Fibroblast of villous mesenchyme (primary cell): ENCODE measurements around the gene MAML2. TPM values are rescaled to one million over a fixed set of nuclear protein-coding genes. Genes with fewer than 3 reads are reported as not detected.

Experiments used
- DNase-seq: peaks from one replicate; pipeline ENCODE4 v3.0.0-alpha.2; 2010; ENCODE audit warnings: low read depth
- H3K4me3 ChIP-seq: 2 replicates; pipeline ENCODE4 v1.5.1; 2011; ENCODE audit warnings: low read depth, mild to moderate bottlenecking, low read length
- CTCF ChIP-seq: IDR thresholded peaks from 2 replicates; pipeline ENCODE4 v1.5.1; 2012; ENCODE audit warnings: low read depth, mild to moderate bottlenecking, low read length; ENCODE audit not compliant: insufficient read depth
- total RNA-seq: library from RNA; depleted of rRNA; stranded (reverse); fragments of >200 nt; gene quantifications from 2 replicates; pipeline ENCODE4 v1.2.3, GENCODE V29; 2012

MAML2 gene
- total RNA-seq, 1 donor, result 30.7 TPM

DNA sequence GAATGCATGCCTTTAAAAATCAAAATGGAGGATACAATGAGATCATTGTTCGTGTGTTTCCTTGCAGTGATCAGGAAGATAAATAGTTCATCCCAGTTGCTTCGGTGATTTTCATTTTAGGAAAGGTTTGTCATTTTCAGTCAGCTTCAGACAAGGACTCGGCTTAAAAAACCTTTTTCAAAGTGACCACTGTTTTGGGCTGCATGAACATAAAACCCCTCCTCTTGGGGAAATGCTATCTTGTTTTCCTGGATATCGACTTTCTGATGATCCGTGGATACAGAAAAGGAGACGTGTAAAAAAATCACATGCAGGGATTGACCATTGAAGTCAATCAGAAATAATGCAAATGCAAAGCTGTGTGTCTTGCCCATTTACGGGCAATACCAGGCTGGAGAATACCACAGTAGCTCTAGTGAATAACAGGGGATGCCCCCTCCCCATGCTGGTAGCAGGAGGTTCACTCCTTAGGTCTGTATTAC is 146.8 kb downstream of the MAML2 start:
- no peak for DNase-seq
- TF ChIP-seq CTCF, result no peak

DNA sequence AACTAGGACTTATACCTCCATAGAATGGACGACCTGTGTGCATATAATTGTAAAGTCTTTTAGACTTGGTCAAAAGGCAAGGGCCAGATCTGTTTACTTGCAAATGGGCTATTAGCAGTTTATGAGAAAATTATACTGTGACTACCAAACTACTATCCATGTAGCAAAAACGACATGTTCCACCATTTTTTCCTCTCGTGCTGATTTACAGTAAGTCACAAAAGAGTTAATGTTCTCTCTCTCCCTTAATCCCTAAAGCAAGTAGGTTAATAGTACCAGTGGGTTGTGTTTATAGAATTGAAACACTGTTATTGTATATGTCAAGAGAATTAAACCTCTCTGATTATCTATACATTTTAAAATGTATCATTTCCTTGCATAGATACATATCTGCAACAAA is 147.3 kb downstream of the MAML2 start:
- no peak for DNase-seq
- no peak for TF ChIP-seq CTCF
- H3K4me3 ChIP-seq, result no peak overlapping the region

More for the DNA sequence above, 146.8 kb downstream of the MAML2 start:
- no peak overlapping the region for H3K4me3 ChIP-seq

DNA sequence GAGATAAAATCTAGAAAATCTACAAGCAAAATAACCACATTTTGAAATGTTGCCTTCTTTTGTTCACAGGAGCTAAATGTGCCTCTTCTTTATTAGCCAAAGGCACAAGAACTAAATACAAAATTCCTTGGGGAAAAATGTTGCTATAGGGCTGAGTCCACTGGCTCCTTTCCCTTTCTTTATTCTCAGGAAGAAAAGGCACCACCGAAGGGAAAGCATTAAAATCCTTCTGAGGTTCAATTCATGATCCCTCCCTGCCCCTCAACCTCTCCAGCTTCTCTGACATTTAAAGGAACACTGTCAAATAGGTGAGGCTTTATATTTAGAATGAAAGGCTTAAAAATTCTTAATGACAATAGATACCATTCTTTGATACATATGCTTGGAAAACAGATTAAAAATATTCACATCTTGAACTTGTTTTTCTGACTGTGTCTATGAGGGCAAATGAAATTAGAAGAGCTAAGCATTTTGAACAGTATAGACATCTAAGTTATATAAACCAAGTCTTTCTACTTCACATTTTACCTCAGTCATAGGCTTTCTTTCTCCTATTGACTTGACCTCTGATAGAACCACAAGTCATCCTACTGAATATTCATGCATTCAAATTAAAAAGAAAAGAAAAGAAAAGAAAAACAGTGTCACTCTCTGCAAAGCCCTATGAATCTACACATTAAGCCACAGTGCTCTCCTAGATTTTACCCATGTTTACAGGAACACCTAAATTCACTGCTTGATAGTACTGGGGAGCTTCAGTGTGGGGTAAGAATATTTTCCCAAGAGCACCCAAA is 148.2 kb downstream of the MAML2 start:
- no peak for DNase-seq
- H3K4me3 ChIP-seq, result no peak overlapping the region
- TF ChIP-seq CTCF, result no peak

DNA sequence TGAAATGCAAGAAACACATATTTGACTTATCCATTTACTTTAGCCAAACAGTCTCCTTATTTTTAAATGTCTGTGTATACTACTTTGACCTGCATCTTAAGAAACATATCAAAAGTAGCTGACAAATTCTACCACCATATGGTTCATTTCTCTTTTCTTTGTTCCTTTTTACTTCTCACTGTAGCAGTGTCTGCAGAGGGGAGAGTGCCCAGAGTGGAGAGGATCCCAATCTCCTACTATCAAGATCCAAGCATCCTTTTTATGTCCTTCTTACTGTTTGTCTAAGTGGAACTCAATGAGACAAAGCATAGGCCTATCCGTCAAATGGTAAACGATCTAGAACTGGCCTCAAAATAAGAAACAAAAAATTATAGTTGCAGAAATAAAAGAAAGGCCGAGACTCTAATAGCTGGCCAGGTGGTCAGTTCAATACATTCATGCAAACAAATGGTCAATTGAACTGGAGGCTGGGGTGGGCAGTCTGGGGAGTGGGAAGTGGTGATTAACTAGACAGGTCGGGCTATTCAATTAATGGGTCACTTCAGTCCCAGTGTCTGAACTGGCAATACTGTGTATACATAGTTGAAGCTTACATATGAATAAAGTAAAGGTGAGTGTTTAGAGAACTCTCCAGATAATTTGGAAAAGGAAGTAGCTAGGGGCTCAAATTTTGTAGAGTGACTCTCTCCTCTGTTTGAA is 149.1 kb downstream of the MAML2 start:
- DNase-seq, result no peak
- no peak overlapping the region for H3K4me3 ChIP-seq
- TF ChIP-seq CTCF, result no peak

DNA sequence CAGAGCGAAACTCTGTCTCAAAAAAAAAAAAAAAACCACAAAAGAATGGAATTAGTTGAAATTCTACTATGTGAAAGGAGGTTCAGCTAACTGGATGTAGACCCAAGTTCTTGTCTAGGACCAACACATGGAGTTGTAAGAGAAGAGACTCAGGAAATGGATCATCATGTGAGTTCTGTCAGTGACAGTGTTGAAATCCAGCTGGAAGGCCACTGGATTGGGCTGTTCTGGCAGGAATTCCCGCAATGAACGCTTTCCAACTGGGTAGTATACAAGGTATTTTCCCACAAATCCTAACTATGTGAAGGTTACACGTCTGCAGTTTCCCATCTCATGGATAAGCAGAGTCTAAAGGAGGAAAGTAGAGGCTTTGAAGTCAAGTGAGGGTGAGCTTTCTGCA is 151.2 kb downstream of the MAML2 start:
- no peak for DNase-seq
- H3K4me3 ChIP-seq, result no peak overlapping the region
- no peak for TF ChIP-seq CTCF

GRCh38 chr11:96189351-96189750 is 153.6 kb downstream of the MAML2 start:
- DNase-seq, result no peak
- H3K4me3 ChIP-seq, result no peak overlapping the region
- no peak for TF ChIP-seq CTCF
